Muscle of arm (tissue), 12 donors: ENCODE data around the gene SMCHD1. TPM values are rescaled to one million over a fixed set of nuclear protein-coding genes. Genes with fewer than 3 reads are reported as not detected.
"Not testable (repeated sequence)": the region's sequence is repeated elsewhere in the genome, so short reads cannot be mapped to it uniquely, and the experiment has no call there.

Experiments used
- DNase-seq: peaks from one replicate; pipeline ENCODE4 v3.0.0-alpha.2; 2013
- polyA plus RNA-seq, 12 donors: library from polyadenylated mRNA; unstranded; fragments of 120-200 nt; gene quantifications; one replicate each; pipeline ENCODE4 v1.2.1, GENCODE V29; 2013; ENCODE audit not compliant: insufficient read length in 12 of 12

SMCHD1 gene
- polyA plus RNA-seq, 12 donors, result 29.0 to 61.4 (median 41.2) TPM; not detected in 1

DNA sequence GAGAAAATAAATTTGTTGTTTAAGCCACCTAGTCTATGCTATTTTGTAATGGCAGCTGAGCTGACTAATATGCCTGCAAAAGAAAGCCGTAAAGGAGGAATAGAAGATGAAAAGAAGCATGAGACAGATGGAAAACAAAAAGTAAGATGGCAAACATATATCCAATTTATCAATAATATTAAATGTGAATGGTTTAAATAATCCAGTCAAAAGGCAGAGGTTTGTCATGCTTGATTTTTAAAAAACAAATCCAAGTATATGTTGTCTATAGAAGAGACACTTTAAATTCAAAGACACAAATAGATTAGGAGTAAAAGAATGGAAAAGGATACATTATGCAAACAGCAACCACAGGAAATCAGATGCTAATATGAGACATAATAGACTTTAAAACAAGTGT lies 155.9 kb downstream of the SMCHD1 start:
- DNase-seq, result no peak

DNA sequence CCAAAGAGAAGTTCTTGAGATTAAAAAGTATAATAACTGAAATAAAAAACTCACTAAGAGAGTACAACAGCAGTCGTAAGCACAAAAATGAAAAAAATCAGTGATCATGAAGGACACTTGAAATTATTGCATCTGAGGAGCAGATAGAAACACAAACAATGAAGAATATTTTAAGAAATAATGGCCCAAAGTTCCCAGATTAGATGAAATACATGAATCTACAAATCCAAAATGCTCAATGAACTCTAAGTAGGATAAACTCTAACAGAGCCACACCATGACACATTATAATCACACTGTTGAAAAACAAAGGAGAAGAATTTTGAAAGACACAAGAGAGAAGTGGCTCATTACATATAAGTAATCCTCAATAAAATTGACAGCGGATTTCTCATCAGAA lies 159.4 kb downstream of the SMCHD1 start:
- no peak for DNase-seq

DNA sequence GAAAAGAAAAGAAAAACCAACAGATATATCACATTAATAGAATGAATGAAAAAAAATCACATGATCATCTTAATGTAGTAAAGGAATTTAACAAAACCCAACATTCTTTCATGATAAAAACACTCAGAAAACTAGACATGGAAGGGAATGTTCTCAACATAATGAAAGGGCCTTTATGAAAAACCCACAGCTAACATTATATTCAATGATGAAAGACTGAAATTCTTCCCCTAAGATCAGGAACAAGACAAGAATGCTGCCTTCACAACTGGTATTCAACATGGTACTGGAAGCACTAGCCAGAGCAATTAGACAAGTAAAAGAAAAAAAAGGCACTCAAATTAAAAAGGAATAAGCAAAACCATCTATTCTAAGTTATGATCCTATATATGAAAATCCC lies 162.8 kb downstream of the SMCHD1 start:
- DNase-seq, result no peak

DNA sequence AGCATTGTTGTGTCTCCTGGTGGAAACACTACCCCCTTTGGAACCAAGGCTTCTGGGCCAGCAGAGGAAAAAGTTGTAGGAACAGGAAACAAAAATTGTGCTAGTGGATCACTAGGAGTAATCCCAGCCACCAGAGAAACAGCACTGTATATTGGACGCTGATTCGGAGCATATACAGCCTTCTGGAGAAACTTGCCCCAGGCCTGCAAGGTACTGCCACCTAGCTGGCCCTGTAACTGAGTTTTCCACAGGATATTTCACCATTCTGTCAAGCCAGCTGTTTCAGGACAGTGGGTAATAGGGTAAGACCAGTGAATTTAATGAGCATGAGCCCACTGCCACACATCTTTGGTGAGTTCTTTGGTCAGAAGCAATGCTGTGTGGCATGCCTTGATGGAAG lies 166.2 kb downstream of the SMCHD1 start:
- DNase-seq, result no peak

DNA sequence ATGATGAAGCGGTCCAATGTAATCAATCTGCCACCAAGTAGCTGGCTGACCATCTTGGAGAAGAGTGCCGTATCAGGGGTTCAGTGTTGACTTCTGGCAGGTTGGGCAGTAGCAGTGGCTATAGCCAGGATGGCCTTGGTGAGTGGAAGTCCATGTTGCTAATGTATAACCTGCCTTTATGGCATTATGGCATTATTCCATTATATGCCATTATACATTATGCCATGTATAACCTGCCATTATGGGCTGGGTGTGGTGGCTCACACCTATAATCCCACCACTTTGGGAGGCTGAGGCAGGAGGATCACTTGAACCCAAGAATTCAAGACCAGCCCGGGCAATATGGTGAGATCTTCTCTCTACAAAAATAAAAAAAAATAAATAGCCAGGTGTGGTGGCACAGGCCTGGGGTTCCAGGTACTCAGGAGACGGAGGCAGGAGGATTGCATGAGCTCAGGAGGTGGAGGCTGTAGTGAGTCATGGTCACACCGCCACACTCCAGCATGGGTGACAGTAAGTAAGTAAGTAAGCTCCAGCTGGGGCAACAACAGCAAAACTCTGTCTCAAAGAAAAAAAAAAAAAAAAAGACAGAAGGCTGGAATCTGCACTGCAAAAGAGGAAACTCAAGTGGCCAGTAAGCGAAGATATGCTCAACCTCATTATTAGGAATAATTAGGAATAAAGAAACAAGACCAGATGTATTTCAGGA lies 166.8 kb downstream of the SMCHD1 start:
- DNase-seq, result no peak

DNA sequence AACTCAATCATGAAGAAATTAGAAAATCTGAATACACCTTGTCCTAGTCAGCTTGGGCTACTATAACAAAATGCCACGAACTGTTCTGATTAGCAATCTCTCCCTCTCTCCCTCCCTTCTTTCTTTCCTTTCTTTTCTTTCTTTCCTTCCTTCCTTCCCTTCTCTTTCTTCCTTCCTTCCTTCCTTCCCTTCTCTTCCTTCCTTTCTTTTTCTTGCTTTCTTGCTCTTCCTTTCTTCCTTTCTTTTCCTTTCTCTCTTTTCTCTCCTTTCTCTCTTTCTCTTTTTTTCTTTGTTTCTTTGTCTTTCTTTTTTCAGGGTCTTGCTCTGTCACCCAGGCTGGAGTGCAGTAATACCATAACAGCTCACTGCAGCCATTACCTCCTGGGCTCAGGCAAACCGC lies 167.7 kb downstream of the SMCHD1 start:
- DNase-seq, result no peak

DNA sequence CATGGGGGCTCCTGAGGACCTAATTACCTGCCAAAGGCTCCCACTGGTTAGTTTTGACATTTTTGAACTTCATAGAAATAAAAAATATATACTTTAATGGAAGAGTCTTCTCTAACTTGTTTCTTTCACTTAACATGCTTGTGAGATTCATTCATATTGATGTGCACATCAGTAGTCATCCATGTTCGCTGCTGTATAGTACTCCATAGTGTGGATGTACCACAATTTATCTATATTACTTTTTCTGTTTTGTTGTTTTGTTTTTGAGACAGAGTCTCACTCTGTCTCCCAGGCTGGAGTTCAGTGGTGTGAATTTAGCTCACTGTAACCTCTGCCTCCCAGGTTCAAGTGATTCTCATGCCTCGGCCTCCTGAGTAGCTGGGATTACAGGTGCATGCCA lies 168.4 kb downstream of the SMCHD1 start:
- DNase-seq, result no peak

DNA sequence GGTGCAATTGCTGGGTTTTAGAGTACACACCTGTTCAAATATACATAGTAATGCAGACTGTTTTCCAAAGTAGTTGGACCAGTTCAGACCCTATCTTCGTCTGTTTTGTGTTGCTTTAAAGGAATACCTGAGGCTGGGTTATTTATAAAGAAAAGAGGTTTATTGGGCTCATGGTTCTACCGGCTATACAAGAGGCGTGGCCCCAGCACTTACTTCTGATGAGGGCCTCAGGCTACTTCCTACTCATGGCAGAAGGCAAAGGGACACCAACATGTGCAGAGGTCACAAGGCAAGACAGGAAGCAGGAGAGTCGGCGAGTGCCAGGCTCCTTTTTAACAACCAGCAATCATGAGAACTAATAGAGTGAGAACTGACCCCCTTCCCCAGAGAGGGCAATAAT lies 169.3 kb downstream of the SMCHD1 start:
- no peak for DNase-seq

DNA sequence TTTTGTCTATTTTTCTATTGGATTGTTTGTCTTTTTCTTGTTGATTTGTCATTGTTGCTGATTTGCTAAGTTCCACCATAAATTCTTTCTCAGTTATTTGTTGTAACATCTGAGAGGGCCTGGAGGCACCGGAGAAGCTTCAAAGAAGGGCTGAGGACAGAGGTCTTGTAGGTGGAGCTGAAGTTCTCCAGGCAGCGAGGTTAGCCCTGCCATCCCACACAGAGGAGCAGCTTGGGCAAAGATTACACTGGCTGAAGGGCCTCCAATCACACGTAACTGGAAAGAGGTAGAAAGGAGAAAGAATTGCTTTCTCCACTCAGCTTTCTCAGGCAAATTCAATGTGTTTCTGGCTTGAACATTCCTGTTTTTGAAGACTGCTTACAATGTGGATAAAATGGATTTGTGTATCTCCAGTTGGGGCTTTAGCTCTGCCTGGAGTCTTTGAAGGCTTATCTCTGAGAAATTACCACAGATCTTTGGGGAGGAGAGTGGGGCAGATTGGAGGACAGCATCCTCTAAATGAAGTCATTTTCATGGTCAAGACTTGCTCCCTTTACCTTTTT lies 170.2 kb downstream of the SMCHD1 start:
- no peak for DNase-seq

DNA sequence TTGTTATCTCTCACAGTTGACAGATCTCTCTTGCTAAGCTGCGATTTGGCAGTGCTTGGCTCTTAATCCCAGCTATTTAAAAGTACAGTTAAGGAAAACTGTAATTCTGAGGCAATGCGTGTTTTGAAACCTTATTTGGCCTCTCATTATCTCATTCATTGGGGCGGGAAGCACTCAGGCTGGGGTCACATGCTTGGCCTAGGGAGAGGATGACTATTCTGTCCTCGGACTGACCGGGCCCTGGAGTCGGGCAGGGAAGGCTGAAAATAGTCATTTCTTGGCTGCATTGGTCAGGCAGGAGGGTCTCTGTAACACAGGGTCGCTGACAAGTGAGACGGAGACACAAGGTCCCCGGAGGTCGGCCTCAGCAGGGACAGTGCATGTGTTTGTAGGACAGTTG lies 171.1 kb downstream of the SMCHD1 start:
- no peak for DNase-seq

DNA sequence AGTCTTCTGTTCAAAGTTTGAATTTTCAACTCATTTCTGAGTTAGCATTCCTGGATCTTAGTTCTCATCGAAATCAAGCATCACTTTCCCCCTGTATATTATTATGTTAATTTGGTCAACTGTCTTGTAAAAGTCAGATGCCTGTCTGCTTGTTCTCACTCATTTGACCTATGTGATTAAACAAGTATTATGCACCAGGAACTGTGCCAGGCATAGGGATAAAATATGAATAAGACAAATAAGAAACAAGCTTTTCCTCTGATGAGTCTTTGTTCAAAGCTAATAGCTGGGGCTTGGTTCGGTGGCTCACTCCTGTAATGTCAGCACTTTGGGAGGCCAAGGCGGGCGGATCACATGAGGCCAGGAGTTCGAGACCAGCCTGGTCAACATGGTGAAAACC lies 171.5 kb downstream of the SMCHD1 start:
- DNase-seq, result no peak

DNA sequence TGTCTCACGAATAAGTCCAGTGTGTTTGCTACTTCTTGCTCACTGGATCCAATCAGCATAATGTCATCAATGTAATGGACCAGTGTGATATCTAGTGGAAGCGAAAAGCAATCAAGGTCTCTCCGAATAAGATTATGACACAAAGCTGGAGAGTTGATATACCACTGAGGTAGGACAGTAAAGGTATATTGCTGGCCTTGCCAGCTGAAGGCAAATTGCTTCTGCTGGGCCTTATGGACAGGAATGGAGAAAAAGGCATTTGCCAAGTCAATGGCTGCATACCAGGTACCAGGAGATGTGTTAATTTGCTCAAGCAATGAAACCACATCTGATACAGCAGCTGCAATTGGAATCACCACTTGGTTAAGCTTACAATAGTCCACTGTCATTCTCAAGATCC lies 180.6 kb downstream of the SMCHD1 start:
- DNase-seq, result not testable (repeated sequence)

DNA sequence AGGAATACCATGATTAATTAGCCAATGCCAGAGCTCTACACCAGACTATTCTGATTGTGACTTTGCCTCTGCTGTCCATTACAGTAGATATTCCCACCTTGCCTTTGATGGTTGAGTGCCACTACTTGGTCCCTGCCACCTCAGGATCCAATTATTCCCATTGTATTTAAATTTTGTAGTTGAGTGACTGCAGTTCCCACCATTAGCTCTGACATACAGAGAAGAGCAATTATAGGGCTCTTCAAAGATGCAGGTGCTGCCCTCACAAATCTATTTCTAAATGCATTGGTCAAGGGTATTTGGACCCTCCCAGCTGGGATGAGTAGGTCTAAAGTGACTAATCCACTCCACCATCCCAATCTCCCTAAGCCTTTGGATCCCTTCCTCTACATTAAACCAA lies 181.8 kb downstream of the SMCHD1 start:
- DNase-seq, result not testable (repeated sequence)

DNA sequence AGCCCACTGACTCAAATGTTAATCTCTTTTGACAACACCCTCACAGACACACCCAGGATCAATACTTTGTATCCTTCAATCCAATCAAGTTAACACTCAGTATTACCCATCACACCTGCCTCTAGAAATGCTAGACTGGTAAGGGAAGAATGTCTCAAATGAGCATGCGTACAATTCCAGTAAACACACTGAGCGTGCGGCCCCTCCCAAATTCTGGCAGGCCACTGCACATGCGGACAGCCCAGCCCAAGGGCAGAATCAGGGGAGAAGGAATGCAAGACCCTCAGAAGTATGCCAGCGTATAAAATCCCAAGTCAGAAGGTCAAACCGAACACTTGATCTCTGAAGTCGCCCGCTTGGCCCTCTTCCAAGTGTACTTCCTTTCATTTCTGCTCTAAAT lies 183.7 kb downstream of the SMCHD1 start:
- no peak for DNase-seq

DNA sequence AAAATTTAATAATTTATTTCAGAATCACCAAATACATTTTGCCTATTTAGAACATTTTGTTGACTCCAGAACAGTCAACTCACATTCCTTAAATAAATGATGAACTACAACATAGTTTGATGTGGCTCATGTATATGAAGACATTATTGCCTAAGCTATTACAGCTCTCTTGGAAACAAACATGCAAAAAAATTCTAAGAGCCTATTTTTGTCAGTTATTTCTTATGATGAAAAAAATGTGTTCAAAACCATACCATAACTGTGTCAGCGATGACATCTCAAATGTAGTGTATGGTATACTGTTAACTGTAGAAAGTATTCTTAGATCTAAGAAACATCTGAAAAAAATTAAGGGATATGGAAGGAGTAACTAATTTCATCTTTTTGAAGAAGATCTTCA lies 185.0 kb downstream of the SMCHD1 start:
- DNase-seq, result no peak

DNA sequence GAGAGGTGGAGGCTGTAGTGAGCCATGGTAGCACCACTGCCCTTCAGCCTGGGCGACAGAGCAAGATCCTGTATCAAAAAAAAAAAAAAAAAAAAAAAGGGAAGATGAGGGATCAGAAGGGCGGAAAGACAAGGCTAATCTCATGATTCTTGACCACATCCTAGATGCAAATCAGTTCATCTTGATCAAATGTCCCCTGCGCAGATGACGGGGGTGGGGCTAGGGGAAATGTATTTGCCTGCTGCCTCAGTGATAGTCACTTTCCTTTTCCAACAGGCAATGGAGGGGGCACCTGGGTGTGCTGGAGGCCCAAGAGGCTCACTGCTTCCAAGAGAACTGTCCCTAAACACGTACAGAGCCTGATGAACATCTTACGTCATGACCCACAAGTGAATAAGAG lies 187.6 kb downstream of the SMCHD1 start:
- no peak for DNase-seq

DNA sequence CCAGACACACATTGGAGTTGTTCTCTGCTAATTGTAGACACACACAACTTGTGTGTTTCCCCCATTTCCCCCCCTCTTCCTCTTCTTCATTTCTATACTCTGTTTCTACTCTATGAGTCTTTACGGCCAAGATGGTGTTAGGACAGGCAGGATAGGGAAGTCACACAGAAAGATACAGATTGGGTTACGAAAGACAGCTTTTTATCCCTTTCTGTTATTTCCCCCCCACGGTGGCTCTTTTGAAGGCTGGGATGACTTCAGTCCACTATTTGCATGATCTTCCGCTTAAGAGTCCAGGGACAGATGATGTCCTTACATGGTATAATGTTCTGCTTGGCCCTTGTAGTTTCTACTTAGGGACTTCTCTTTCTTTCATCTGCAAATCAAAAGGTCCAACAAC lies 189.6 kb downstream of the SMCHD1 start:
- no peak for DNase-seq

DNA sequence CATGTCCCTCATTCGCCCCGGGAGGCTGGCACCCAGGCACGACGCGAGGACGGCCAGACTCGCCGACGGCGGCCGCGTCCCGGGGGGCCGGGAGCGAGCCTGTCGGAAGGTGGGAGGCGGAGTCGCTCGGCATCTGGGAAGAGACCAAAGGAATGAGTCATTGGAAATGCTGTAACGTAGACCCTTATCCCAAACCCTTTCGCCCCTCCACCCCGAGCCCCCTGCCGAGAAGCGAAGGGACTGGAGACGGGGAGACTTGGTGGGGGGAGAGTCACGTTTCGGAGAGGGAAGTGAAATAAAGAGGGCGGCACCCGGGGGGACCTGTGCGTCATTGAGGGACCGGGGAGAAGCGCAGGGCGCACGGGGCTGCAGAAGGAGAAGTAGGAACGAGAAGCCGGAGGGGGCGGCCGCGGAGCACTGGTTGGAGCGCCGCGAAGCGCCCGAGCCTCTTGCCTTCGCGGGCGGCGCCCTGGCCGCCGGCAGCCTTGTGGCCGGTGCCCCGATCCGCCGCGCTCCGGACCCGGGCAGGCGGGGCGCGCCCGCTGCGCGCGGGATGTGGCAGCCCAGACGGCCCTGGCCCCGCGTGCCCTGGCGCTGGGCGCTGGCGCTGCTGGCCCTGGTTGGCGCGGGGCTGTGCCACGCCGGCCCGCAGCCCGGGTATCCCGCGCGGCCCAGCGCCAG lies 191.2 kb downstream of the SMCHD1 start, which contains the start of gene EMILIN2:
Gene EMILIN2 (plus strand): TSS at position 371 of the 681 bp plus-strand sequence. CDS start 183 bp downstream, at position 554.
- DNase-seq, result peak; percentile 81

DNA sequence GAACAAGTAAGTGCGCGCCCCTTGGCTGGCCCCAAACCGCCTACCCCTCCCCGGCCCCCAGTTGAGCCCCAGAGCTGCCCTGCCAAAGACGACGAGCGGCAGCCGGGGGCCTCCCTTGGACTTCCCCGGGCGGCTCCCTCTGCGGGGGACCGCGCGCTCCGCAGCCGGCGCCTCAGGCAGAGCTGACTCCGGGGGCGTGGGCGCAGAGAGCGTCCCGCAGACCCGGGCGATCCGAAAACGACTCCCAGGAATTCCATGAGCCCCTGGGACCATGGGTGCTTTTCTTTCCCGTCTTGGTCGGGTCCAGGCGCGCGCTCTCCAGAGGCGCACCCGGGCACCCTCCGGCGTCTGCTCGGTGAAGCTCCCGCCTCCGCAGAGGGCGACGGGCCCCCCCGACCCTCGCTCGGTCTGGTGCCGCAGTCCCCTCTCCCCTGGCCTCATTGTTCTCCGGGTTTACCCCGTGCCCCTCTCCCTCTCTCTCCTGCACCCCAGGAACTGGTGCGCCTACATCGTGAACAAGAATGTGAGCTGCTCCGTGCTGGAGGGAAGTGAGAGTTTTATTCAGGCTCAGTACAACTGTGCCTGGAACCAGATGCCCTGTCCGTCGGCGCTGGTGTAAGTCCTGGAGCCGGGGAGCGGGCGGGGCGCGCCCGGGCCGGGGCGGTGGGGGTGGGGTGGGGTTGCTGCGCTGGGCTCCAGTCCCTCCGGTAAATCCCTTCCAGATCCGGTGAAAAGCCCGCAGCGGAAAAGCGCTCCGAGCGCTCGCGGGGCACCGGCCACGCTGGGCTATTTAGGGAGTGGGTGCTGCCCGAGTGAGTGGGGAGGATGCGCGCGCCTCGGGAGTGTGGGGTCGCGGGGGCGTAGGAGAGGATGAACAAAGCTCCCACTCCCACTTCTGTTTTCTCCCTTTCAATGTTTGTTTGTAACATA lies 192.1 kb downstream of the SMCHD1 start:
- DNase-seq, result peak; percentile 44

DNA sequence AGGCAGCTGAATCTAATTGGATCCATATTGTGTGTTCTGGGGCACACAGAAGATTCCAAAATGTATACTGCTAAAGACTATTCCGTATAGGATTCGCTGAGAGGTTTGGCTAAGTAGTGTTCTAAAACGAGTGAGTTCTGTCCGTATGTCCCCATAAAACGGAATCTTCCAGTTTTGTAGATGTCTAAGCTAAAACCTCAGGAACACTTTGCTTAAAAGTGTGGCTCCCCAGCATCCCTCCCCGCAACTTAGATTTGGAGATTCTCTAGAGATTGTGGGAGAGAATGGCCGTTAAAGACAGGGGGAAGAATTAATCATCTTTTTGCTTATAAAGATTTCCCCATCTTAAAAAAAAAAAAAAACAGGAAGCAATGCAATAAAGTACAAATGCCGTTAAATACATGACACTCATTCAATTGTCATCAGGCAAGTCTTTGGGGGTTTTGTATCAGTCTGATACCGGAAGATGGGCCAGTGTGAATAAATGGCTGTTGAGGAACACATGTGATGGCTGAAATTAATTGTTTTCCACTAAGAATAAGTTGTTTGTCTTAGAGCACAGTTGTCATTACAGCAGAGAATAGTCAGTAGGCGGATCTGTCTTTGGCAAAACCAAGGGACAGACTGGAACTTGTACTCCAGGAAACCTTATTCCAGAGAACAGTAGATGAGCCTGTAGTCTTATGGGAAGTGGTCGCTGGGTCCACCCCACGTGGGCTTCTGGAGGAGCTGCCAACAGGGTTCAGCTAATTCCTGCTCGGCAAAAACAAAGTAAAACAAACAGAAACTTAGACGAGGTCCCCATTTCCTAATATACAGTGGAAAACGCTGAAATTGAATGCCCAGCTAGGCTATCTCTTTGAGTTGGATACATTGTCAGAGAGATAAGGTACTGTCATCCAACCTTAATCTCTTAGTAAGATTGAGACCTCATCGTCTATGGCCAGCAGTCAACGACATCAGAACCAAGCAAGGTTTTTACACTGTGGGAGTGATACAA lies 193.0 kb downstream of the SMCHD1 start:
- peak; percentile 35 for DNase-seq

DNA sequence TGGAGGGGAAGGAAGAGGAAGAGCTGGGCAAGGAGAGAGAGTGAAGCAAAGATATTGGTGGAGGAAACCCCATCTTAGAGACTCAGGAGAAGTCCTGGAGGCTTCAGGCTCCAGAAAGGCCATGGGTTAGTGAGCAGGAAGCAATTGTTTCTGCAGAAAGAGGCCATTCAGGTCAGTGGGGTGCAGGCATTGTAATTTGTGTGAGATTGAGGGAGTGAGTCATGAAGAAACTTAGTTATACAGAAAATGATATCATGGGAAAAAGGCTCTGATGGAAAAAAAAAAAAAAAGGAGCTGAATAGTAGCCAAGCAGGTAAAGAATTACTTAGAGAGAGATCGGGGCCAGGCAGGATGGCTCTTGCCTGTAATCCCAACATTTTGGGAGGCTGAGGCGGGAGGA lies 195.3 kb downstream of the SMCHD1 start:
- DNase-seq, result no peak
